ENCODE measurements around the gene TRIO.

DNA sequence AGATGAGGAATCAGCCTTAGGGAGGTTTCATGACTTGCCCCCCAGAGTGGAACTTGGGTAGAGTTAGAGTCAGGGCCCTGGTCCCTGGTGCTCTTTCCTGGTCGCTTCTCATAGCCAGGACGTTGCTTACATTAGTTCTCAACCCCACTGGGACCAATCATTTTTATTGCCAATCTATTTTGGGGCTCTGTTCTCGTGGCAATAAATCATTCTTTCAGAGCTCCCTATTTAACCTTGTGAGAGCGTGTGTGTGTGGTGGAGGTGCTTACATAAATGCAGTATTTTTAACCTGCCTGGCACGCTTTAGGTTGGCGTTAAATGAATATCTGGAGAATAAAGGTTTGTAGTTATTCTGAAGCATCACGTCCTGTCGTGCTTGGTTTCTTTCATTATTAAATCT lies 4.1 kb downstream of the TRIO start:
- TF ChIP-seq, protein P1, sequence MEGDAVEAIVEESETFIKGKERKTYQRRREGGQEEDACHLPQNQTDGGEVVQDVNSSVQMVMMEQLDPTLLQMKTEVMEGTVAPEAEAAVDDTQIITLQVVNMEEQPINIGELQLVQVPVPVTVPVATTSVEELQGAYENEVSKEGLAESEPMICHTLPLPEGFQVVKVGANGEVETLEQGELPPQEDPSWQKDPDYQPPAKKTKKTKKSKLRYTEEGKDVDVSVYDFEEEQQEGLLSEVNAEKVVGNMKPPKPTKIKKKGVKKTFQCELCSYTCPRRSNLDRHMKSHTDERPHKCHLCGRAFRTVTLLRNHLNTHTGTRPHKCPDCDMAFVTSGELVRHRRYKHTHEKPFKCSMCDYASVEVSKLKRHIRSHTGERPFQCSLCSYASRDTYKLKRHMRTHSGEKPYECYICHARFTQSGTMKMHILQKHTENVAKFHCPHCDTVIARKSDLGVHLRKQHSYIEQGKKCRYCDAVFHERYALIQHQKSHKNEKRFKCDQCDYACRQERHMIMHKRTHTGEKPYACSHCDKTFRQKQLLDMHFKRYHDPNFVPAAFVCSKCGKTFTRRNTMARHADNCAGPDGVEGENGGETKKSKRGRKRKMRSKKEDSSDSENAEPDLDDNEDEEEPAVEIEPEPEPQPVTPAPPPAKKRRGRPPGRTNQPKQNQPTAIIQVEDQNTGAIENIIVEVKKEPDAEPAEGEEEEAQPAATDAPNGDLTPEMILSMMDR (IDR thresholded peaks at IDR 0.05): no peak
- TF ChIP-seq POLR2A (IDR thresholded peaks at IDR 0.05): no peak
